GM10248 (cell line): ENCODE measurements around the gene HNRNPUL1.
A peak's percentile ranks its signal among the peaks of the same experiment; 100 is the strongest.

Experiments used
- CTCF ChIA-PET: fragments of 300-600 bp; sonication (Branson Sonifier 250); formaldehyde crosslinking; extraction: SDS; loops from one replicate; lab custom pipeline; 2021; ENCODE audit warnings: antibody characterized with exemption; lab: Yijun Ruan, JAX
- POLR2A ChIA-PET: fragments of 350-650 bp; sonication (Branson Sonifier 250); formaldehyde crosslinking; extraction: SDS; loops from one replicate; lab custom pipeline; 2020; ENCODE audit warnings: antibody characterized with exemption; lab: Yijun Ruan, JAX
- DNase-seq: peaks from one replicate; pipeline ENCODE4 v3.0.0; 2012; ENCODE audit errors: extremely low spot score
- CTCF ChIP-seq: IDR thresholded peaks from 2 replicates; pipeline ENCODE4 v1.5.1; 2012; ENCODE audit warnings: mild to moderate bottlenecking, low read depth; ENCODE audit errors: extremely low read depth, missing control alignments, control extremely low read depth

HNRNPUL1 gene

GRCh38 chr19:41255171-41255570, 9.0 kb upstream of the HNRNPUL1 start:
- ChIA-PET POLR2A (no interaction called here), CTCF (no interaction called here)
- DNase-seq = no peak
- no peak for TF ChIP-seq CTCF

GRCh38 chr19:41261474-41262190, 2.5 kb upstream of the HNRNPUL1 start:
- TF ChIP-seq CTCF = no peak

GRCh38 chr19:41263042-41263849, 926 bp upstream of the HNRNPUL1 start:
- TF ChIP-seq CTCF = no peak
- CTCF ChIA-PET = interaction anchor here (0.9 to 3.4 kb wide), 16 partner anchors 13 to 628 kb away, joined by 3 to 20 read pairs (median 4); no protein-coding TSS in a partner anchor
- peak; percentile 33 for DNase-seq
- POLR2A ChIA-PET = interaction anchor here (0.5 to 1.8 kb wide), 11 partner anchors 25 to 486 kb away, joined by 3 to 11 read pairs (median 4); partner anchors contain the start of gene B9D2

More at GRCh38 chr19:41261474-41262190, 2.5 kb upstream of the HNRNPUL1 start:
- no peak for DNase-seq
- ChIA-PET POLR2A (no interaction called here), CTCF (interaction anchor here (0.6 to 3.4 kb wide), 9 partner anchors 9 to 291 kb away, joined by 3 to 20 read pairs (median 4); no protein-coding TSS in a partner anchor)

- CTCF ChIA-PET = interaction anchor here (0.9 to 3.4 kb wide), 11 partner anchors 25 to 630 kb away, joined by 3 to 20 read pairs (median 3); no protein-coding TSS in a partner anchor
- DNase-seq = peak; percentile 46
- POLR2A ChIA-PET = interaction anchor here (0.9 to 1.8 kb wide), 5 partner anchors 33 to 286 kb away, joined by 3 to 11 read pairs (median 7); no protein-coding TSS in a partner anchor
- TF ChIP-seq CTCF = no peak
Measured at GRCh38 chr19:41264581-41265394, 616 bp downstream of the HNRNPUL1 start.

GRCh38 chr19:41265395-41266153, 1.4 kb downstream of the HNRNPUL1 start:
- ChIA-PET POLR2A (interaction anchor here (0.6 to 0.7 kb wide), 2 partner anchors 12 to 489 kb away, joined by 4 to 7 read pairs; no protein-coding TSS in a partner anchor), CTCF (interaction anchor here (0.7 to 1.5 kb wide), 4 partner anchors 24 to 43 kb away, joined by 3 to 6 read pairs (median 4); no protein-coding TSS in a partner anchor)
- DNase-seq = peak; percentile 24
- TF ChIP-seq CTCF = no peak
